PC-9 (cell line): ENCODE measurements around the gene PJA1.

Experiments
- CTCF ChIP-seq: fragments of 200-600 bp; sonication (generic); conservative IDR thresholded peaks from 2 replicates; pipeline ENCODE4 v1.6.1; 2017; ENCODE audit warnings: mixed run types, antibody characterized with exemption, mild to moderate bottlenecking, moderate library complexity
- EZH2 ChIP-seq: fragments of 200-600 bp; sonication (generic); IDR thresholded peaks from 2 replicates; pipeline ENCODE4 v1.8.0; 2017; ENCODE audit warnings: antibody characterized with exemption, low read depth

GRCh38 chrX:69176053-69176452 is 10.8 kb upstream of the PJA1 start:
- TF ChIP-seq CTCF (no peak), EZH2 (no peak)
